Thyroid gland (tissue), 4 donors: ENCODE data around the gene DOCK3.

Experiments used
- CTCF ChIP-seq, 6 experiments: fragments of 200-600 bp in 3 of 6; fragments of 450-650 bp in 3 of 6; sonication (generic) in 3 of 6; IDR thresholded peaks; one replicate each; pipeline ENCODE4 v1.5.1; 2016 to 2019; ENCODE audit warnings: antibody characterized with exemption in 6 of 6, mild to moderate bottlenecking in 2 of 6, inconsistent platforms in 1 of 6, moderate library complexity in 1 of 6
- POLR2A ChIP-seq, 2 donors: fragments of 450-650 bp; IDR thresholded peaks; one replicate each; pipeline ENCODE4 v1.6.1; 2017; ENCODE audit warnings: antibody characterized with exemption in 2 of 2, mild to moderate bottlenecking in 2 of 2, moderate library complexity in 1 of 2

- no peak for TF ChIP-seq POLR2A (IDR thresholded peaks at IDR 0.05)
- TF ChIP-seq CTCF (IDR thresholded peaks at IDR 0.05) = no peak
Measured at GRCh38 chr3:50734985-50735384, 60.3 kb downstream of the DOCK3 start.
